GM21447 (cell line): ENCODE data around the gene GNMT.
"Not testable (repeated sequence)": the region's sequence is repeated elsewhere in the genome, so short reads cannot be mapped to it uniquely, and the experiment has no call there.

Experiments used
- ATAC-seq: cut with Tn5 transposase; IDR thresholded peaks from one replicate; pipeline ENCODE4 v1.9.1; 2021; ENCODE audit not compliant: unreplicated experiment

Gene GNMT

GRCh38 chr6:42973926-42974325, 13.4 kb downstream of the GNMT start:
- ATAC-seq: no peak

GRCh38 chr6:42974919-42975505, 14.5 kb downstream of the GNMT start:
- no peak for ATAC-seq

GRCh38 chr6:42978487-42978838, 17.9 kb downstream of the GNMT start:
- peak; percentile 16 for ATAC-seq

GRCh38 chr6:42978839-42979522, 18.4 kb downstream of the GNMT start, which contains the start of gene PEX6:
PEX6 (minus strand) TSS chr6:42979181; CDS start chr6:42979150, 31 bp downstream.
- peak; percentile 91 for ATAC-seq

GRCh38 chr6:42979523-42980177, 19.1 kb downstream of the GNMT start:
- ATAC-seq: no peak

GRCh38 chr6:42981836-42982235, 21.3 kb downstream of the GNMT start:
- no peak for ATAC-seq

- ATAC-seq: peak; percentile 97
Measured at GRCh38 chr6:42984001-42984923, 23.7 kb downstream of the GNMT start, which contains the start of gene PPP2R5D. PPP2R5D (plus strand) TSS chr6:42984570; CDS start chr6:42984678, 108 bp downstream.

- ATAC-seq: no peak
Measured at GRCh38 chr6:42984924-42985475, 24.4 kb downstream of the GNMT start.

GRCh38 chr6:42987533-42988451, 27.2 kb downstream of the GNMT start:
- no peak for ATAC-seq

GRCh38 chr6:42988486-42989020, 28.0 kb downstream of the GNMT start:
- no peak for ATAC-seq

GRCh38 chr6:42989923-42990322, 29.4 kb downstream of the GNMT start:
- no peak for ATAC-seq

- ATAC-seq: no peak
Measured at GRCh38 chr6:42993445-42993844, 32.9 kb downstream of the GNMT start.

GRCh38 chr6:42996513-42996912, 36.0 kb downstream of the GNMT start:
- no peak for ATAC-seq

GRCh38 chr6:42998205-42998604, 37.7 kb downstream of the GNMT start:
- ATAC-seq: not testable (repeated sequence)

GRCh38 chr6:43001843-43002242, 41.3 kb downstream of the GNMT start:
- ATAC-seq: no peak

- ATAC-seq: no peak
Measured at GRCh38 chr6:43005844-43006243, 45.3 kb downstream of the GNMT start.

- ATAC-seq: no peak
Measured at GRCh38 chr6:43006251-43006650, 45.7 kb downstream of the GNMT start.

GRCh38 chr6:43007126-43007525, 46.6 kb downstream of the GNMT start:
- ATAC-seq: no peak

- no peak for ATAC-seq
Measured at GRCh38 chr6:43009124-43009523, 48.6 kb downstream of the GNMT start.
